NCI-H226 (cell line): ENCODE data around the gene ZNF595.
"Not testable (repeated sequence)": the region's sequence is repeated elsewhere in the genome, so short reads cannot be mapped to it uniquely, and the experiment has no call there.

Experiments used
- DNase-seq: peaks from one replicate; pipeline ENCODE4 v3.0.0-alpha.2; 2015

Gene ZNF595

GRCh38 chr4:86559-87324 lies 33.6 kb downstream of the ZNF595 start:
- not testable (repeated sequence) for DNase-seq

- no peak for DNase-seq
Observed at GRCh38 chr4:98386-98785, 45.3 kb downstream of the ZNF595 start.

GRCh38 chr4:99863-100262 lies 46.7 kb downstream of the ZNF595 start:
- no peak for DNase-seq

GRCh38 chr4:107083-107443 lies 53.9 kb downstream of the ZNF595 start:
- DNase-seq: no peak

- DNase-seq: no peak
Observed at GRCh38 chr4:107444-108429, 54.6 kb downstream of the ZNF595 start.

GRCh38 chr4:112771-113170 lies 59.6 kb downstream of the ZNF595 start:
- DNase-seq: no peak

- no peak for DNase-seq
Observed at GRCh38 chr4:113732-114131, 60.6 kb downstream of the ZNF595 start.

- no peak for DNase-seq
Observed at GRCh38 chr4:114149-114548, 61.0 kb downstream of the ZNF595 start.

GRCh38 chr4:116499-116898 lies 63.4 kb downstream of the ZNF595 start:
- DNase-seq: no peak

- DNase-seq: no peak
Observed at GRCh38 chr4:120616-121015, 67.5 kb downstream of the ZNF595 start.

GRCh38 chr4:121408-122084 lies 68.4 kb downstream of the ZNF595 start:
- DNase-seq: no peak

- DNase-seq: not testable (repeated sequence)
Observed at GRCh38 chr4:123922-124274, 70.8 kb downstream of the ZNF595 start.

- peak; percentile 92 for DNase-seq
Observed at GRCh38 chr4:124275-125081, 71.4 kb downstream of the ZNF595 start, which contains the start of gene ZNF718. Gene ZNF718 (plus strand): TSS chr4:124501. CDS start chr4:124671, 170 bp downstream.

- DNase-seq: peak; percentile 53
Observed at GRCh38 chr4:125091-125771, 72.1 kb downstream of the ZNF595 start.

GRCh38 chr4:125833-126232 lies 72.7 kb downstream of the ZNF595 start:
- no peak for DNase-seq

- no peak for DNase-seq
Observed at GRCh38 chr4:132483-132882, 79.4 kb downstream of the ZNF595 start.
